NCI-H345 (cell line): Measurements from ENCODE around the gene ASIC1.
A peak's percentile ranks its signal among the peaks of the same experiment; 100 is the strongest.
"Not testable (repeated sequence)": the region's sequence is repeated elsewhere in the genome, so short reads cannot be mapped to it uniquely, and the experiment has no call there.

Source experiments
- DNase-seq: peaks from one replicate; lab custom pipeline; 2025; lab: John Stamatoyannopoulos, UW

Gene ASIC1

GRCh38 chr12:50057000-50057841, at the start of gene ASIC1:
Gene ASIC1, plus strand, starts transcription at chr12:50057596. Its CDS starts 1,171 bp downstream, at chr12:50058767.
- no peak for DNase-seq

GRCh38 chr12:50013361-50014147, 43.8 kb upstream of the ASIC1 start:
- no peak for DNase-seq

- DNase-seq, result no peak
Observed at GRCh38 chr12:50014342-50014741, 43.1 kb upstream of the ASIC1 start.

GRCh38 chr12:50016501-50017475, 40.6 kb upstream of the ASIC1 start:
- DNase-seq, result no peak

- no peak for DNase-seq
Observed at GRCh38 chr12:50017641-50018040, 39.8 kb upstream of the ASIC1 start.

- no peak for DNase-seq
Observed at GRCh38 chr12:50018154-50018553, 39.2 kb upstream of the ASIC1 start.

- DNase-seq, result no peak
Observed at GRCh38 chr12:50018968-50019367, 38.4 kb upstream of the ASIC1 start.

- no peak for DNase-seq
Observed at GRCh38 chr12:50019524-50019923, 37.9 kb upstream of the ASIC1 start.

- DNase-seq, result no peak
Observed at GRCh38 chr12:50021031-50021430, 36.4 kb upstream of the ASIC1 start.

- DNase-seq, result no peak
Observed at GRCh38 chr12:50022903-50023302, 34.5 kb upstream of the ASIC1 start.

- no peak for DNase-seq
Observed at GRCh38 chr12:50024227-50024626, 33.2 kb upstream of the ASIC1 start.

- no peak for DNase-seq
Observed at GRCh38 chr12:50024805-50025186, 32.6 kb upstream of the ASIC1 start.

- DNase-seq, result peak; percentile 92
Observed at GRCh38 chr12:50025187-50026059, 32.0 kb upstream of the ASIC1 start, which contains the start of gene RACGAP1. Gene RACGAP1, minus strand, starts transcription at chr12:50025494. Its CDS starts 8,779 bp downstream, at chr12:50016715.

GRCh38 chr12:50026691-50027090, 30.7 kb upstream of the ASIC1 start:
- no peak for DNase-seq

GRCh38 chr12:50030449-50030848, 26.9 kb upstream of the ASIC1 start:
- not testable (repeated sequence) for DNase-seq

- no peak for DNase-seq
Observed at GRCh38 chr12:50032515-50032853, 24.9 kb upstream of the ASIC1 start.

- DNase-seq, result no peak
Observed at GRCh38 chr12:50032854-50033581, 24.4 kb upstream of the ASIC1 start.

- no peak for DNase-seq
Observed at GRCh38 chr12:50038336-50038735, 19.1 kb upstream of the ASIC1 start.

- DNase-seq, result peak; percentile 6
Observed at GRCh38 chr12:50039151-50039835, 18.1 kb upstream of the ASIC1 start.

- DNase-seq, result no peak
Observed at GRCh38 chr12:50040657-50041056, 16.7 kb upstream of the ASIC1 start.
